ENCODE data around the gene AURKB.

DNA sequence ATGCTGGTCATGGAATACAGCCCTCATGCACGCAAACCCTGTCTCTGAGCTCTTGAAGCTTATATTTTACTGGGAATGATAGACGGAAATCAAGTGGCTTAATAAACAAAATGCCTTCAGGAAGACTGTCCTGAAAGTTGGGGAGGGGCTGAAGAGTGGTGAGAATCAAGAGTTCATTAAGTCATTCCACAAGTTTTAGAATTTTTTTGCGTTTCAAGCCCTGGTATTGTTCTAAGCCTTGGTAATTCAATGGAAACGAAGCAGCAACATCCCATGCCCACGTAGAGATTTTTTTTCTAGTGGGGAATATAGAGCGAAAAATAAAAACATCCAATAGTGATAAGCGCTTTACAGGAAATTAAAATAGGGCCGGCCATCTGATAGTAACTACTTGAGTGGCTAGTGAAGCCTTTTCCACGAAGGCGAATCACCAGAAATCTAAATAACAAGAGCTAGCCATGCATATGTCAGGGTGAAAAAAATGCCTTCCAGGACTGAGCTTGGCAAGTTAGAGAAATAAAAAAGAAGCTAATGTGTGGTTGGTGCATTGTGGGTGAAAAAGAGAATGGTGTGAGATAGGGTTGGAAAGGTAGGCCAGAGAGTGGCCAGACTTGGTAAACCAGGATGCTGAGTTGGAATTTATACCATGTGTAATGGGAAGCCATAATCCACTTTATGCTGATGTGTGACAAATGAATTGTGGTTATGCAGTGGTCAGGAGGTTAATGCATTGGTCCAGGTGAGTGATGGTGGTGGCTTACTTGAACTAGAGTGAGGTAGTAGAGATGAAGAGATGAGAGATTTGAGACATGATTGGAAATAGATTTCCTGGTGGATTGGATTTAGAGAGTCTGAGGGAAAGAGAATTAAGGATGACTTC, 39.5 kb upstream of the AURKB start:
- no peak for TF ChIP-seq POLR2A (IDR thresholded peaks at IDR 0.05)
- TF ChIP-seq, protein P1, sequence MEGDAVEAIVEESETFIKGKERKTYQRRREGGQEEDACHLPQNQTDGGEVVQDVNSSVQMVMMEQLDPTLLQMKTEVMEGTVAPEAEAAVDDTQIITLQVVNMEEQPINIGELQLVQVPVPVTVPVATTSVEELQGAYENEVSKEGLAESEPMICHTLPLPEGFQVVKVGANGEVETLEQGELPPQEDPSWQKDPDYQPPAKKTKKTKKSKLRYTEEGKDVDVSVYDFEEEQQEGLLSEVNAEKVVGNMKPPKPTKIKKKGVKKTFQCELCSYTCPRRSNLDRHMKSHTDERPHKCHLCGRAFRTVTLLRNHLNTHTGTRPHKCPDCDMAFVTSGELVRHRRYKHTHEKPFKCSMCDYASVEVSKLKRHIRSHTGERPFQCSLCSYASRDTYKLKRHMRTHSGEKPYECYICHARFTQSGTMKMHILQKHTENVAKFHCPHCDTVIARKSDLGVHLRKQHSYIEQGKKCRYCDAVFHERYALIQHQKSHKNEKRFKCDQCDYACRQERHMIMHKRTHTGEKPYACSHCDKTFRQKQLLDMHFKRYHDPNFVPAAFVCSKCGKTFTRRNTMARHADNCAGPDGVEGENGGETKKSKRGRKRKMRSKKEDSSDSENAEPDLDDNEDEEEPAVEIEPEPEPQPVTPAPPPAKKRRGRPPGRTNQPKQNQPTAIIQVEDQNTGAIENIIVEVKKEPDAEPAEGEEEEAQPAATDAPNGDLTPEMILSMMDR (IDR thresholded peaks at IDR 0.05), result no peak
